B cell (primary cell): Measurements from ENCODE around the gene GRK5. TPM values are rescaled to one million over a fixed set of nuclear protein-coding genes. Genes with fewer than 3 reads are reported as not detected.

ENCODE experiments used
- ATAC-seq: fragments of 200-7000 bp; cut with Tn5 transposase; one replicate; pipeline ENCODE4 v1.10.0; 2021; ENCODE audit warnings: low read depth, mild to moderate bottlenecking, moderate number of reproducible peaks, moderate library complexity
- CTCF ChIA-PET: fragments of 350-600 bp; sonication (Branson Sonifier 250); formaldehyde crosslinking; loops from one replicate; lab custom pipeline; 2021; ENCODE audit warnings: antibody characterized with exemption, inconsistent platforms; lab: Charles Lee
- POLR2A ChIA-PET: fragments of 350-600 bp; sonication (Branson Sonifier 250); formaldehyde crosslinking; loops from one replicate; lab custom pipeline; 2021; ENCODE audit warnings: antibody characterized with exemption; lab: Charles Lee
- DNase-seq: peaks from one replicate; pipeline ENCODE4 v3.0.0; 2013
- H2AFZ ChIP-seq: 2 replicates; pipeline ENCODE4 v1.6.1; 2012; ENCODE audit warnings: mild to moderate bottlenecking, low read depth, low read length; ENCODE audit not compliant: insufficient read depth, poor library complexity, severe bottlenecking
- H3K27ac ChIP-seq, 2 donors: 1 replicate in 1 of 2; 2 replicates in 1 of 2; pipeline ENCODE4 v1.5.1; 2012 to 2013; ENCODE audit warnings: low read length in 2 of 2, mild to moderate bottlenecking in 2 of 2, moderate library complexity in 1 of 2
- H3K27me3 ChIP-seq, 4 experiments: fragments of 200-600 bp in 1 of 4; sonication (generic) in 1 of 4; replicated peaks in 1 of 4; 1 replicate in 2 of 4; 2 replicates in 2 of 4; pipeline versions ENCODE4 v1.6.1 to v1.7.0; 2013 to 2016; ENCODE audit warnings: low read length in 3 of 4, mild to moderate bottlenecking in 2 of 4, mixed read lengths in 1 of 4, moderate library complexity in 1 of 4; ENCODE audit not compliant: insufficient read depth in 4 of 4, control insufficient read depth in 3 of 4; ENCODE audit errors: control extremely low read depth in 1 of 4
- H3K36me3 ChIP-seq, 2 experiments: replicated peaks in 1 of 2; 1 replicate in 1 of 2; 2 replicates in 1 of 2; pipeline versions ENCODE4 v1.6.1 to v1.7.1; 2013; ENCODE audit warnings: low read length in 1 of 2; ENCODE audit not compliant: insufficient read depth in 2 of 2, control insufficient read depth in 1 of 2; ENCODE audit errors: control extremely low read depth in 1 of 2, extremely low read depth in 1 of 2
- H3K4me1 ChIP-seq, 2 donors: fragments of 200-600 bp in 1 of 2; sonication (generic) in 1 of 2; 1 replicate in 1 of 2; 2 replicates in 1 of 2; pipeline versions ENCODE4 v1.5.1 to v1.6.1; 2013 to 2017; ENCODE audit warnings: low read length in 2 of 2; ENCODE audit not compliant: control insufficient read depth in 2 of 2, insufficient read depth in 2 of 2
- H3K4me2 ChIP-seq: replicated peaks from 2 replicates; pipeline ENCODE3; 2012; ENCODE audit warnings: mild to moderate bottlenecking, low read depth, low read length; ENCODE audit not compliant: poor library complexity, severe bottlenecking
- H3K4me3 ChIP-seq, 5 experiments: fragments of 200-600 bp in 1 of 5; sonication (generic) in 1 of 5; 1 replicate in 3 of 5; 2 replicates in 2 of 5; pipeline versions ENCODE4 v1.5.1 to v1.7.0; 2011 to 2016; ENCODE audit warnings: low read length in 4 of 5, mild to moderate bottlenecking in 4 of 5, low read depth in 2 of 5, control low read depth in 1 of 5, moderate library complexity in 1 of 5; ENCODE audit not compliant: insufficient read depth in 1 of 5; ENCODE audit errors: control extremely low read depth in 1 of 5, extremely low read depth in 1 of 5
- H3K79me2 ChIP-seq: fragments of 200-600 bp; sonication (generic); one replicate; pipeline ENCODE4 v1.6.0; 2016; ENCODE audit warnings: low read length; ENCODE audit not compliant: control insufficient read depth, insufficient read depth
- H3K9ac ChIP-seq: fragments of 200-600 bp; sonication (generic); 2 replicates; pipeline ENCODE4 v1.6.1; 2017; ENCODE audit warnings: mild to moderate bottlenecking, low read length, moderate library complexity
- H3K9me3 ChIP-seq, 3 donors: one replicate each; pipeline versions ENCODE4 v1.6.1 to v1.7.1; 2013; ENCODE audit warnings: low read length in 2 of 3; ENCODE audit not compliant: control insufficient read depth in 2 of 3, insufficient read depth in 1 of 3; ENCODE audit errors: control extremely low read depth in 1 of 3
- H4K20me1 ChIP-seq: 2 replicates; pipeline ENCODE4 v1.6.0; 2012; ENCODE audit warnings: mild to moderate bottlenecking, low read length; ENCODE audit not compliant: insufficient read depth, control insufficient read depth, poor library complexity, severe bottlenecking
- H3K27ac Mint-ChIP-seq: one replicate; pipeline ENCODE4 v1.8.0; 2021; ENCODE audit warnings: mixed read lengths
- H3K27me3 Mint-ChIP-seq: one replicate; pipeline ENCODE4 v1.8.0; 2021; ENCODE audit warnings: mixed read lengths
- H3K4me1 Mint-ChIP-seq: one replicate; pipeline ENCODE4 v1.8.0; 2021; ENCODE audit warnings: mixed read lengths
- H3K4me3 Mint-ChIP-seq: one replicate; pipeline ENCODE4 v1.8.0; 2021; ENCODE audit warnings: mixed read lengths
- H3K9me3 Mint-ChIP-seq: one replicate; pipeline ENCODE4 v1.8.0; 2022; ENCODE audit warnings: mixed read lengths; ENCODE audit not compliant: insufficient read depth
- EZH2 ChIP-seq: IDR thresholded peaks from 2 replicates; pipeline ENCODE4 v1.6.1; 2012; ENCODE audit warnings: borderline replicate concordance, low read depth, mild to moderate bottlenecking, moderate library complexity, low read length; ENCODE audit not compliant: insufficient read depth, poor library complexity, severe bottlenecking
- WGBS: methylation state at CpG from one replicate; pipeline ENCODE4 v1.1.5; 2013; ENCODE audit warnings: missing lambda C conversion rate; ENCODE audit not compliant: insufficient coverage; 5-methylcytosine and 5-hydroxymethylcytosine counted together
- intact Hi-C: fragments of 100-400 bp; cut with micrococcal nuclease; formaldehyde crosslinking; loops from one replicate; pipeline ENCODE4 v1.10.0; 2022
- polyA plus RNA-seq: library from polyadenylated mRNA; depleted of rRNA; stranded (reverse); fragments of >200 nt; gene quantifications from 2 replicates; pipeline ENCODE4 v1.2.3, GENCODE V29; 2012
- total RNA-seq, 2 donors: library from RNA; stranded (reverse); fragments of 120-200 nt in 1 of 2; gene quantifications; 1 replicate in 1 of 2; 2 replicates in 1 of 2; pipeline versions ENCODE4 v1.2.3 to v1.2.4, GENCODE V29; 2013 to 2022
- TF ChIP-seq, protein P1 (sequence below): fragments of 200-600 bp; IDR thresholded peaks from one replicate; pipeline ENCODE4 v1.8.0; 2022; ENCODE audit warnings: antibody characterized with exemption, mild to moderate bottlenecking

Gene GRK5
- total and polyA plus RNA-seq, 2 donors (not counting 1 experiment from before 2014, with no cell fraction given): 21.9 to 54.8 TPM

DNA sequence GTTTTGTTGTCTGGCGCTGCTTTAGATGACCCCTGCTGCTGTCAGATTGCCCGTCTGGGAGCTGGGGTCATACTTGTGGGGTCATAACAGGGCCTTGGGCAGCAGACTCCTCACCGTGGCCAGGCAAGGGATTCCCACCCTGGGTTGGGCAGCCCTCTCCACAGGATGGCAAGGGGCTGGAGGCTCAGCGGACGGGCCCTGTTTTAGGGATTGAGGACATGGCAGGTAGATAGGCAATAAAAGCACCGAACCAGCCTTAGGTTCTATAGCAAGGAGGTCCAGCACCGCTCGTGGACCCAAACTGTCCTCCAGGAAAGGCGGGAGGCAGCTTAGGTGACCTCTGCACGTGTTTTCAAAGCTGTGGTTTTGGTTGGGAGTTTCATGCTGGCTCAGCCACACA lies 60.0 kb downstream of the GRK5 start:
- Mint-ChIP-seq H3K4me3 (no peak overlapping the region), H3K27ac (peak overlapping the region; percentile 97), H3K9me3 (no peaks in the 10 kb centered on the region), H3K27me3 (no peaks in the 10 kb centered on the region), H3K4me1 (peaks cover 57% of the 10 kb centered on the region)
- peaks cover 40 to 53% of the 10 kb centered on the region in 2 donors for H3K4me1 ChIP-seq
- peak overlapping the region; percentile 98 to 99 for H3K27ac ChIP-seq
- intact Hi-C loops: no loop called here
- ChIA-PET POLR2A (interaction anchor here (0.7 to 1.0 kb wide), 2 partner anchors 40 to 163 kb away, joined by 3 read pairs; partner anchors contain the start of gene DENND10), CTCF (interaction anchor here (2.2 to 2.8 kb wide), 2 partner anchors 38 to 60 kb away, joined by 10 to 16 read pairs; partner anchors contain the start of gene GRK5)
- H3K4me2 ChIP-seq: no peak overlapping the region
- H3K36me3 ChIP-seq: peaks cover 0 to 2% of the 10 kb centered on the region in 2 experiments
- H3K9ac ChIP-seq: no peak overlapping the region
- no peak for ATAC-seq
- H4K20me1 ChIP-seq: no peaks in the 10 kb centered on the region
- no peak for DNase-seq
- H3K9me3 ChIP-seq: no peaks in the 10 kb centered on the region
- no peaks in the 10 kb centered on the region for H3K27me3 ChIP-seq
- WGBS: 93% methylated on average over 10 of the region's 10 CpGs
- TF ChIP-seq, protein P1, sequence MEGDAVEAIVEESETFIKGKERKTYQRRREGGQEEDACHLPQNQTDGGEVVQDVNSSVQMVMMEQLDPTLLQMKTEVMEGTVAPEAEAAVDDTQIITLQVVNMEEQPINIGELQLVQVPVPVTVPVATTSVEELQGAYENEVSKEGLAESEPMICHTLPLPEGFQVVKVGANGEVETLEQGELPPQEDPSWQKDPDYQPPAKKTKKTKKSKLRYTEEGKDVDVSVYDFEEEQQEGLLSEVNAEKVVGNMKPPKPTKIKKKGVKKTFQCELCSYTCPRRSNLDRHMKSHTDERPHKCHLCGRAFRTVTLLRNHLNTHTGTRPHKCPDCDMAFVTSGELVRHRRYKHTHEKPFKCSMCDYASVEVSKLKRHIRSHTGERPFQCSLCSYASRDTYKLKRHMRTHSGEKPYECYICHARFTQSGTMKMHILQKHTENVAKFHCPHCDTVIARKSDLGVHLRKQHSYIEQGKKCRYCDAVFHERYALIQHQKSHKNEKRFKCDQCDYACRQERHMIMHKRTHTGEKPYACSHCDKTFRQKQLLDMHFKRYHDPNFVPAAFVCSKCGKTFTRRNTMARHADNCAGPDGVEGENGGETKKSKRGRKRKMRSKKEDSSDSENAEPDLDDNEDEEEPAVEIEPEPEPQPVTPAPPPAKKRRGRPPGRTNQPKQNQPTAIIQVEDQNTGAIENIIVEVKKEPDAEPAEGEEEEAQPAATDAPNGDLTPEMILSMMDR: no peak
- no peak for TF ChIP-seq EZH2
- H2AFZ ChIP-seq: no peak overlapping the region
- H3K4me3 ChIP-seq: no peak overlapping the region
- H3K79me2 ChIP-seq: peaks cover 70% of the 10 kb centered on the region

DNA sequence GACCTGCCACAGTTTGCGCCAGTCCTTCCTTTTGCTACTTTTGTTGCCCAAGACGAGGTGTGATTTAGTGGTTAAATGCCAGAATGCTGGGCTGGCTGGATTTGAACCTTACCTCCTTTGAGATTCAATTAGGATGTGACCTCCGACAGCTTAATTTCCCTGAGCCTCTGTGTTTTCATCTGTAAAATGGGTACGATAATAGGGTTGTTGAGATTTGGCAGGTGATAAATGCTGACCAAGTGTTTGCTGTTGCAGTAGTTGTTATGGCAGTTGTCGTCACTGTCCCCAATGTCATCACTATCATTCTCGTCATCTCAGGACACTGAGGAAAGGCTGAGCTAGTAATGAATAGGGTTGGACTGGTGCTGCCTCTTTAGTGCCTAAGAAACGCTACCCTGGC lies 61.1 kb downstream of the GRK5 start:
- intact Hi-C loops: no loop called here
- H3K9ac ChIP-seq: peak overlapping the region; percentile 9
- no peaks in the 10 kb centered on the region for H4K20me1 ChIP-seq
- no peaks in the 10 kb centered on the region for H3K27me3 ChIP-seq
- 97% methylated on average over 5 of the region's 7 CpGs for WGBS
- no peaks in the 10 kb centered on the region for H3K36me3 ChIP-seq
- no peak for TF ChIP-seq EZH2
- TF ChIP-seq, protein P1: no peak
- Mint-ChIP-seq H3K9me3 (no peaks in the 10 kb centered on the region), H3K27ac (peak overlapping the region; percentile 97), H3K4me1 (peaks cover 64% of the 10 kb centered on the region), H3K4me3 (peak overlapping the region; percentile 74), H3K27me3 (no peaks in the 10 kb centered on the region)
- peaks cover 40 to 63% of the 10 kb centered on the region in 2 donors for H3K4me1 ChIP-seq
- H3K4me2 ChIP-seq: peak overlapping the region; percentile 54
- no peaks in the 10 kb centered on the region for H3K9me3 ChIP-seq
- ChIA-PET CTCF (interaction anchor here (0.7 to 2.8 kb wide), 6 partner anchors 9 to 128 kb away, joined by 3 to 16 read pairs (median 4); partner anchors contain the start of gene GRK5), POLR2A (interaction anchor here (0.7 to 3.9 kb wide), 4 partner anchors 15 to 59 kb away, joined by 3 to 14 read pairs (median 6); no protein-coding TSS in a partner anchor)
- peaks cover 75% of the 10 kb centered on the region for H3K79me2 ChIP-seq
- H2AFZ ChIP-seq: no peak overlapping the region
- DNase-seq (no peak), ATAC-seq (no peak)
- H3K27ac ChIP-seq: peak overlapping the region; percentile 98 to 99
- no peak overlapping the region for H3K4me3 ChIP-seq
